ENCODE measurements around the gene COQ8A. TPM values are rescaled to one million over a fixed set of nuclear protein-coding genes. Genes with fewer than 3 reads are reported as not detected.

Gene COQ8A
- total and polyA plus RNA-seq, 2 experiments from 2014 or later = 8.3 to 8.7 TPM

DNA sequence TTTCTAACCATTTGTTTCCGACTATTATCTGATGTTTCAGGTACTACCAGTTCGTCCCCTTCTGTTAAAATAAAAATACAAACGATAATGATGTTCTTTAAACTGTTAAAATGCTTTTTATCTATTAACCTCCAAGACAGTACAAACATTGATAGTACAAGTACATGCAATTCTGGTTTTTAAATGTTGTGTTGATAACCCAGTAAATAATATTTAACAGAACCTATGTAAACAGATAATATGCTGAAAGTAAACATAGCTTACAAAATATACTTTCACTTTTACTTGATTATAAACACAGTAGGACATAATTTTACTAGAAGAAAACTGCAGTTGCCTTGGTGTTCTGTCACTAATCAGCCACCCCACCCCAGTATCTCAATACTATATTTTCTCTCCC lies 76.9 kb downstream of the COQ8A start:
- Histone ChIP-seq H3K27me3 (replicated peaks; ENCODE audit: insufficient read depth) (no peaks in the 10 kb centered on the region), H3K79me2 (ENCODE audit: insufficient read depth) (no peaks in the 10 kb centered on the region), H3K4me1 (ENCODE audit: insufficient read depth) (no peaks in the 10 kb centered on the region), H3K9me2 (ENCODE audit: insufficient read depth) (no peaks in the 10 kb centered on the region), H3K27ac (no peak overlapping the region), H3F3A (ENCODE audit: insufficient read depth) (no peaks in the 10 kb centered on the region), H3K4me2 (ENCODE audit: unreplicated experiment) (no peak overlapping the region), H2AFZ (no peak overlapping the region), H3K9ac (no peak overlapping the region), H3K36me3 (ENCODE audit: low read depth) (peaks cover 48% of the 10 kb centered on the region), H4K20me1 (ENCODE audit: insufficient read depth) (no peaks in the 10 kb centered on the region), H3K9me3 (ENCODE audit: low read depth) (no peaks in the 10 kb centered on the region), H3K4me3 (no peak overlapping the region)
- 98 to 100% methylated on average over 3 of the region's 3 CpGs for WGBS, 2 experiments (ENCODE audit: low coverage in 1 of 2, low lambda C conversion rate in 2 of 2, missing lambda C conversion rate in 2 of 2)
- DNase-seq = no peak
- TF ChIP-seq EZH2 (IDR thresholded peaks at IDR 0.05; ENCODE audit: insufficient read depth, poor library complexity, severe bottlenecking) (no peak), EZH2phosphoT487 (IDR thresholded peaks at IDR 0.05; ENCODE audit: insufficient read depth, low read depth) (no peak)
- in situ Hi-C loops (cut with MboI) = no loop called here

DNA sequence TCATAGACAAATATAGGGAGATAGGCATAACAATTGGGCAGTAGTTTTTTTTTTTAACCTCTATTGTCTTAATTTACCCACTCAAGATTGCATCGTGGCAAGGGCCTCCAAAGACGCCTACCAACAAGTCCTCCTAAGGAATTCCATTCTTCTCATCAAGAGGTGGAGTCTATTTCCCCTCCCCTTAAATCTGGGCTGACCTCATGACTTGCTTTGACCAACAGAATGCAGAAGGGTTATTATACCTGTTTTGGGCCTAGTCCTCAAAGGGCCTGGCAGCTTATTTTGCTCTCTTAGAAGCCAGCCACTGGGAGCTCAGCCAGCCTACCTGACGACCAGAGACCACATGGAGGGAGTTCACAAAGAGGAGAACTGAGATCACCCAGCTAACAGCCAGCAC lies 92.3 kb downstream of the COQ8A start:
- H3K79me2 ChIP-seq (ENCODE audit: insufficient read depth) = no peaks in the 10 kb centered on the region; the same call in 1 of the 2 replicates
- no peak overlapping the region for H3K4me3 ChIP-seq
- peaks cover 65% of the 10 kb centered on the region for H3K36me3 ChIP-seq (ENCODE audit: low read depth)
- H4K20me1 ChIP-seq (ENCODE audit: insufficient read depth) = no peaks in the 10 kb centered on the region
- no peaks in the 10 kb centered on the region for H3F3A ChIP-seq (ENCODE audit: insufficient read depth)
- no peak for DNase-seq
- no peak overlapping the region for H2AFZ ChIP-seq
- no peak overlapping the region for H3K4me2 ChIP-seq (ENCODE audit: unreplicated experiment)
- WGBS, 2 experiments (ENCODE audit: low coverage in 1 of 2, low lambda C conversion rate in 2 of 2, missing lambda C conversion rate in 2 of 2) = 89 to 90% methylated on average over 3 of the region's 3 CpGs
- no peaks in the 10 kb centered on the region for H3K27me3 ChIP-seq (replicated peaks; ENCODE audit: insufficient read depth)
- no peaks in the 10 kb centered on the region for H3K9me3 ChIP-seq (ENCODE audit: low read depth)
- no peak overlapping the region for H3K9ac ChIP-seq
- no peaks in the 10 kb centered on the region for H3K9me2 ChIP-seq (ENCODE audit: insufficient read depth)
- in situ Hi-C loops (cut with MboI) = no loop called here
- H3K4me1 ChIP-seq (ENCODE audit: insufficient read depth) = no peaks in the 10 kb centered on the region
- H3K27ac ChIP-seq = no peak overlapping the region
- TF ChIP-seq EZH2phosphoT487 (IDR thresholded peaks at IDR 0.05; ENCODE audit: insufficient read depth, low read depth) = no peak
- TF ChIP-seq EZH2 (IDR thresholded peaks at IDR 0.05; ENCODE audit: insufficient read depth, poor library complexity, severe bottlenecking) = no peak

- Histone ChIP-seq H3F3A (ENCODE audit: insufficient read depth) (no peaks in the 10 kb centered on the region; the same call in 1 of the 2 replicates), H3K9ac (no peak overlapping the region), H3K36me3 (ENCODE audit: low read depth) (peaks cover 63% of the 10 kb centered on the region), H3K79me2 (ENCODE audit: insufficient read depth) (no peaks in the 10 kb centered on the region; the same call in 1 of the 2 replicates), H3K27me3 (replicated peaks; ENCODE audit: insufficient read depth) (no peaks in the 10 kb centered on the region), H3K9me2 (ENCODE audit: insufficient read depth) (no peaks in the 10 kb centered on the region), H3K4me2 (ENCODE audit: unreplicated experiment) (no peak overlapping the region), H3K4me1 (ENCODE audit: insufficient read depth) (no peaks in the 10 kb centered on the region), H3K4me3 (no peak overlapping the region), H3K27ac (no peak overlapping the region), H3K9me3 (ENCODE audit: low read depth) (no peaks in the 10 kb centered on the region), H4K20me1 (ENCODE audit: insufficient read depth) (no peaks in the 10 kb centered on the region), H2AFZ (no peak overlapping the region)
- TF ChIP-seq EZH2phosphoT487 (IDR thresholded peaks at IDR 0.05; ENCODE audit: insufficient read depth, low read depth) (no peak), EZH2 (IDR thresholded peaks at IDR 0.05; ENCODE audit: insufficient read depth, poor library complexity, severe bottlenecking) (no peak)
- in situ Hi-C loops (cut with MboI) = no loop called here
- DNase-seq = no peak
- 64 to 74% methylated on average over 2 of the region's 2 CpGs for WGBS, 2 experiments (ENCODE audit: low coverage in 1 of 2, low lambda C conversion rate in 2 of 2, missing lambda C conversion rate in 2 of 2)
Measured at GRCh38 chr1:227033880-227034279, 93.8 kb downstream of the COQ8A start.

GRCh38 chr1:227035316-227035715 lies 95.2 kb downstream of the COQ8A start:
- H3F3A ChIP-seq (ENCODE audit: insufficient read depth) = peaks cover 3% of the 10 kb centered on the region; the same call in 1 of the 2 replicates
- no peaks in the 10 kb centered on the region for H3K4me1 ChIP-seq (ENCODE audit: insufficient read depth)
- no peak overlapping the region for H2AFZ ChIP-seq
- no peak overlapping the region for H3K27ac ChIP-seq
- no peak for DNase-seq
- no peak overlapping the region for H3K9ac ChIP-seq
- H3K4me3 ChIP-seq = no peak overlapping the region
- H3K36me3 ChIP-seq (ENCODE audit: low read depth) = peaks cover 64% of the 10 kb centered on the region
- H3K9me3 ChIP-seq (ENCODE audit: low read depth) = no peaks in the 10 kb centered on the region
- TF ChIP-seq EZH2phosphoT487 (IDR thresholded peaks at IDR 0.05; ENCODE audit: insufficient read depth, low read depth) = no peak
- TF ChIP-seq EZH2 (IDR thresholded peaks at IDR 0.05; ENCODE audit: insufficient read depth, poor library complexity, severe bottlenecking) = no peak
- no peaks in the 10 kb centered on the region for H3K9me2 ChIP-seq (ENCODE audit: insufficient read depth)
- H4K20me1 ChIP-seq (ENCODE audit: insufficient read depth) = no peaks in the 10 kb centered on the region
- in situ Hi-C loops (cut with MboI) = no loop called here
- WGBS, 2 experiments (ENCODE audit: low coverage in 1 of 2, low lambda C conversion rate in 2 of 2, missing lambda C conversion rate in 2 of 2) = 68 to 87% methylated on average over 2 of the region's 2 CpGs
- H3K27me3 ChIP-seq (replicated peaks; ENCODE audit: insufficient read depth) = no peaks in the 10 kb centered on the region
- no peaks in the 10 kb centered on the region for H3K79me2 ChIP-seq (ENCODE audit: insufficient read depth)
- H3K4me2 ChIP-seq (ENCODE audit: unreplicated experiment) = no peak overlapping the region

DNA sequence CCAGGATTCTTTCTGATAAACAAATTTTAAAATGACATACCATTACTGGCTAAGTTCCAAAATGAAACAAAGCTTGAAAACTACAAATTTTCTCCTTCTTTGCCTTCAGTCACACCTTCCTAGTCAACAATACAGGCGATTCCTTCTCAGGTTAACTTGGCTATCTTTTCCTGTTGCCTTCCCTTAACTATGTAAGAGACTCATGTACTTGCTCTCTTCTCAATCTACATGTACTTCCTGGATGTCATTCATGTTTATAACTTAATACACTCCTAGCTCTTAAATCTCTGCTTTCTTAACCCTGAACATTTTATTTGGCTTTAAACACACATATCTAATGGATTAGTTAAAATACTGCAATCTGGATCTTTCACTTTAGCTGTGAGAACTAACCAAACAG lies 97.0 kb downstream of the COQ8A start:
- in situ Hi-C loops (cut with MboI) = no loop called here

More for the DNA sequence above, 97.0 kb downstream of the COQ8A start:
- no peak overlapping the region for H3K9ac ChIP-seq
- H3K36me3 ChIP-seq (ENCODE audit: low read depth) = peaks cover 56% of the 10 kb centered on the region
- no peaks in the 10 kb centered on the region for H3K9me2 ChIP-seq (ENCODE audit: insufficient read depth)
- TF ChIP-seq EZH2phosphoT487 (IDR thresholded peaks at IDR 0.05; ENCODE audit: insufficient read depth, low read depth) (no peak), EZH2 (IDR thresholded peaks at IDR 0.05; ENCODE audit: insufficient read depth, poor library complexity, severe bottlenecking) (no peak)
- no peaks in the 10 kb centered on the region for H3K27me3 ChIP-seq (replicated peaks; ENCODE audit: insufficient read depth)
- no peaks in the 10 kb centered on the region for H3K79me2 ChIP-seq (ENCODE audit: insufficient read depth)
- H3K4me3 ChIP-seq = no peak overlapping the region
- no peaks in the 10 kb centered on the region for H4K20me1 ChIP-seq (ENCODE audit: insufficient read depth)
- peaks cover 3% of the 10 kb centered on the region; the same call in 1 of the 2 replicates for H3F3A ChIP-seq (ENCODE audit: insufficient read depth)
- no peak overlapping the region for H2AFZ ChIP-seq
- WGBS, 2 experiments (ENCODE audit: low coverage in 1 of 2, low lambda C conversion rate in 2 of 2, missing lambda C conversion rate in 2 of 2) = 100% methylated on average over 1 of the region's 1 CpG
- no peak for DNase-seq
- H3K27ac ChIP-seq = no peak overlapping the region
- no peaks in the 10 kb centered on the region for H3K4me1 ChIP-seq (ENCODE audit: insufficient read depth)
- H3K9me3 ChIP-seq (ENCODE audit: low read depth) = no peaks in the 10 kb centered on the region
- H3K4me2 ChIP-seq (ENCODE audit: unreplicated experiment) = no peak overlapping the region

Small RNA genes lying within 50 kb of the gene (small RNA-seq; reads per million reads assigned to genes)
- gene AL353689.1 (ENCODE audit: low read depth, low replicate concordance) = not detected

Other genes starting within 250 kb of the COQ8A start
- 0.86 and 1.6 TPM in 2 replicates for gene ITPKB, start 201.0 kb upstream of the COQ8A start, total RNA-seq (2014; rRNA removed; shearing (Covaris generic))
- gene ITPKB, start 201.0 kb upstream of the COQ8A start, polyA plus RNA-seq (2016; fragmentation: Nextera tagmentation; extraction: Ambion mirVana) = 0.26 and 0.33 TPM in 2 replicates
- 7.0 and 13.9 TPM in 2 replicates for gene PSEN2, start 69.7 kb upstream of the COQ8A start, total RNA-seq (2014; rRNA removed; shearing (Covaris generic))
- 7.5 and 10.8 TPM in 2 replicates for gene PSEN2, start 69.7 kb upstream of the COQ8A start, polyA plus RNA-seq (2016; fragmentation: Nextera tagmentation; extraction: Ambion mirVana)